ENCODE results near the gene KANTR. TPM values are rescaled to one million over a fixed set of nuclear protein-coding genes. Genes with fewer than 3 reads are reported as not detected.

The KANTR gene
- total RNA-seq, 1 experiment from 2014 or later: 9.7 TPM

DNA sequence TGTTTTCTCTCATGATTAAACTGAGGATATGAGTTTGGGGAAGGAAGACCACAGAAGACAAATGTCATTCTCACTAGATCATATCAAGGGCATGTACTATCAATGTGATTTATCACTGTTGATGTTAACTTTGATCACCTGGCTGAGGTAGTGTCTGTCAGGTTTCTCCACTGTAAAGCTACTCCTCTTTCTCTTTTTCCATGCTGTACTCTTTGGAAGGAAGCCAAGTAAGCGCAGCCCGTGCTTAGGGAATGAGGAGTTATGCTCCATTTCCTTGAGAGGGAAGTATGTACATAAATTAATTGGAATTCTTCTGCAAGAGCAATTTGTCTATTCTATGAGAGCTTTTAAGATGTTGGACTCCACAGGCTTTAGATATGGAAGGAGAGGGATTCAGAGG, 4.0 kb upstream of the KANTR start:
- TF ChIP-seq, protein P1, sequence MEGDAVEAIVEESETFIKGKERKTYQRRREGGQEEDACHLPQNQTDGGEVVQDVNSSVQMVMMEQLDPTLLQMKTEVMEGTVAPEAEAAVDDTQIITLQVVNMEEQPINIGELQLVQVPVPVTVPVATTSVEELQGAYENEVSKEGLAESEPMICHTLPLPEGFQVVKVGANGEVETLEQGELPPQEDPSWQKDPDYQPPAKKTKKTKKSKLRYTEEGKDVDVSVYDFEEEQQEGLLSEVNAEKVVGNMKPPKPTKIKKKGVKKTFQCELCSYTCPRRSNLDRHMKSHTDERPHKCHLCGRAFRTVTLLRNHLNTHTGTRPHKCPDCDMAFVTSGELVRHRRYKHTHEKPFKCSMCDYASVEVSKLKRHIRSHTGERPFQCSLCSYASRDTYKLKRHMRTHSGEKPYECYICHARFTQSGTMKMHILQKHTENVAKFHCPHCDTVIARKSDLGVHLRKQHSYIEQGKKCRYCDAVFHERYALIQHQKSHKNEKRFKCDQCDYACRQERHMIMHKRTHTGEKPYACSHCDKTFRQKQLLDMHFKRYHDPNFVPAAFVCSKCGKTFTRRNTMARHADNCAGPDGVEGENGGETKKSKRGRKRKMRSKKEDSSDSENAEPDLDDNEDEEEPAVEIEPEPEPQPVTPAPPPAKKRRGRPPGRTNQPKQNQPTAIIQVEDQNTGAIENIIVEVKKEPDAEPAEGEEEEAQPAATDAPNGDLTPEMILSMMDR (conservative IDR thresholded peaks at IDR 0.05; ENCODE audit: low read depth, low read length): no peak
- TF ChIP-seq EZH2phosphoT487 (IDR thresholded peaks at IDR 0.05; ENCODE audit: borderline replicate concordance, low read length) (no peak), EZH2 (IDR thresholded peaks at IDR 0.05; ENCODE audit: low read length, unreplicated experiment) (no peak)
- H3K79me2 ChIP-seq (ENCODE audit: low read length): peaks cover 6% of the 10 kb centered on the region
- H3F3A ChIP-seq (ENCODE audit: low read length, unreplicated experiment): no peaks in the 10 kb centered on the region
- H3K4me1 ChIP-seq (ENCODE audit: insufficient read depth, low read length): peaks cover 16% of the 10 kb centered on the region
- CTCF ChIA-PET: no interaction called here
- no peaks in the 10 kb centered on the region for H3K9me2 ChIP-seq (replicated peaks; ENCODE audit: low read length)
- H3K27me3 ChIP-seq (ENCODE audit: low read length): no peaks in the 10 kb centered on the region
- DNase-seq (no peak), ATAC-seq (no peak)
- H3K9ac ChIP-seq (ENCODE audit: low read length): no peak overlapping the region
- no peak overlapping the region for H3K4me3 ChIP-seq (ENCODE audit: low read length)
- POLR2A ChIA-PET (ENCODE audit: unreplicated experiment): no interaction called here
- no peak overlapping the region for H2AFZ ChIP-seq (ENCODE audit: low read length)
- no TSS peak for BruUV-seq (replicated peaks)
- no peaks in the 10 kb centered on the region for H3K9me3 ChIP-seq (ENCODE audit: low read length)
- H3K36me3 ChIP-seq (ENCODE audit: low read depth, low read length): peaks cover 8% of the 10 kb centered on the region; the same call in 1 of the 2 replicates
- H3K4me2 ChIP-seq (ENCODE audit: low read length): no peak overlapping the region
- intact Hi-C loops (cut with micrococcal nuclease): loop anchor here (1.0 kb wide), 1 partner anchor 19 kb away; no protein-coding TSS in a partner anchor
- H4K20me1 ChIP-seq (ENCODE audit: low read length): no peaks in the 10 kb centered on the region
- no peak overlapping the region for H3K27ac ChIP-seq (ENCODE audit: low read length)

DNA sequence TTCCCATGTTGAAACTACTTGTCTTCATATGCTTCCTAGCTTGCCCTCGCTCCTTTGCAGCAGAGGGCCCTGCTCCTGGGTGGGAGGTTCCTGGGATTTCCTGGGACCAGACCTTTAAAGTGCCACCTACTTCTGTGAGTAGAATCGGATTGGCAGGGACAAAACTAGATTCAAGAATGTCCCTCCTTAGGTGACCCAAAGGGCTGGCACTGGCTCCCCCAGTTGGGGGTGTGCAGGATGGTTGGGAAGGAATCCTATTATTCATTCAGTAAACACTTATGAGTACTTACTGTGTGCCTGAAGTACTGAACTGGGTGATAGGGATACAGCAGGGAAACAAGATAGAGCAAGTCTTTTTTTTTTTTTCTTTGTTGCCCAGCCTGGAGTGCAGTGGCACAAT, 2.6 kb upstream of the KANTR start:
- POLR2A ChIA-PET (ENCODE audit: unreplicated experiment): no interaction called here
- Histone ChIP-seq H3K27me3 (ENCODE audit: low read length) (no peaks in the 10 kb centered on the region), H3K9ac (ENCODE audit: low read length) (no peak overlapping the region), H3K4me2 (ENCODE audit: low read length) (no peak overlapping the region), H3F3A (ENCODE audit: low read length, unreplicated experiment) (no peaks in the 10 kb centered on the region), H4K20me1 (ENCODE audit: low read length) (no peaks in the 10 kb centered on the region), H3K9me3 (ENCODE audit: low read length) (no peaks in the 10 kb centered on the region), H2AFZ (ENCODE audit: low read length) (0 out of 2 replicates have a peak overlapping the region, but pooled peaks have one; percentile 9), H3K27ac (ENCODE audit: low read length) (no peak overlapping the region), H3K4me1 (ENCODE audit: insufficient read depth, low read length) (peaks cover 19% of the 10 kb centered on the region), H3K36me3 (ENCODE audit: low read depth, low read length) (no peaks in the 10 kb centered on the region; the same call in 1 of the 2 replicates), H3K9me2 (replicated peaks; ENCODE audit: low read length) (no peaks in the 10 kb centered on the region), H3K79me2 (ENCODE audit: low read length) (peaks cover 18% of the 10 kb centered on the region), H3K4me3 (ENCODE audit: low read length) (no peak overlapping the region)
- ATAC-seq (no peak), DNase-seq (no peak)
- BruUV-seq (replicated peaks): no TSS peak
- CTCF ChIA-PET: no interaction called here
- intact Hi-C loops (cut with micrococcal nuclease): no loop called here
- no peak for TF ChIP-seq EZH2phosphoT487 (IDR thresholded peaks at IDR 0.05; ENCODE audit: borderline replicate concordance, low read length)
- no peak for TF ChIP-seq EZH2 (IDR thresholded peaks at IDR 0.05; ENCODE audit: low read length, unreplicated experiment)
- TF ChIP-seq, protein P1 (conservative IDR thresholded peaks at IDR 0.05; ENCODE audit: low read depth, low read length): no peak

DNA sequence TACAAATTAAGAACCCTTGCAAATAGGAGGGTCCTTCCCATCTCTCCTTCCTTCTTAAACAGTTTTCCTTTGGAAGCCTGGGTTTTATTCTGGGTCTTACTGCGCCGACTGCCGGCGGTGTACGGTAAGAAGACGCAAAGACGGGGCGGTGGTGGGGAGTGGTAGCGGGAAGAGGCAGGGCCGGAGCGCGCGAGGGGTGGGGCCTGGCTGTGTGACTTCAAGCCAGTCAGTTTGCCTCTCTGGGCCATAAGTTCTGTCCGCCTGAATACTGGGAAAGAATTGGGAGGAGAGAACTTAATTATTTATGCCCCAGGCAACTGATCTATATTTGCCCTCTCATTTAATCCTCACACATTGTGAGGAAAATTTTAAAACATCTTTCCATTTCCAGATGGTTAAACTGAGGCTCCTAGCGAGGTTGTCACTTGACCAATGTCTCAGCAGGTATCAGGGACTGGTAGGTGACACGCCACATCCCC, 726 bp upstream of the KANTR start:
- H4K20me1 ChIP-seq (ENCODE audit: low read length): no peaks in the 10 kb centered on the region
- peak overlapping the region; percentile 88 for H3K27ac ChIP-seq (ENCODE audit: low read length)
- no peaks in the 10 kb centered on the region for H3F3A ChIP-seq (ENCODE audit: low read length, unreplicated experiment)
- no peaks in the 10 kb centered on the region for H3K36me3 ChIP-seq (ENCODE audit: low read depth, low read length)
- peak; percentile 65 for ATAC-seq
- H3K9ac ChIP-seq (ENCODE audit: low read length): peak overlapping the region; percentile 62
- no peaks in the 10 kb centered on the region for H3K9me2 ChIP-seq (replicated peaks; ENCODE audit: low read length)
- DNase-seq: peak; percentile 85
- H3K4me3 ChIP-seq (ENCODE audit: low read length): peak overlapping the region; percentile 77
- BruUV-seq (replicated peaks): TSS peak; percentile 69
- H3K9me3 ChIP-seq (ENCODE audit: low read length): no peaks in the 10 kb centered on the region
- H3K27me3 ChIP-seq (ENCODE audit: low read length): no peaks in the 10 kb centered on the region
- H2AFZ ChIP-seq (ENCODE audit: low read length): peak overlapping the region; percentile 89
- intact Hi-C loops (cut with micrococcal nuclease): loop anchor here (1.0 kb wide), 1 partner anchor 22 kb away; no protein-coding TSS in a partner anchor
- peaks cover 18% of the 10 kb centered on the region for H3K79me2 ChIP-seq (ENCODE audit: low read length)
- ChIA-PET CTCF (no interaction called here), POLR2A (ENCODE audit: unreplicated experiment) (no interaction called here)
- H3K4me2 ChIP-seq (ENCODE audit: low read length): peak overlapping the region; percentile 90
- TF ChIP-seq, protein P1 (conservative IDR thresholded peaks at IDR 0.05; ENCODE audit: low read depth, low read length): peak; percentile 74
- TF ChIP-seq EZH2 (IDR thresholded peaks at IDR 0.05; ENCODE audit: low read length, unreplicated experiment) (no peak), EZH2phosphoT487 (IDR thresholded peaks at IDR 0.05; ENCODE audit: borderline replicate concordance, low read length) (no peak)
- peaks cover 15% of the 10 kb centered on the region for H3K4me1 ChIP-seq (ENCODE audit: insufficient read depth, low read length)

Data from PC-3 (cell line).